MCF 10A (cell line): ENCODE results near the gene EPB41L3. TPM values are rescaled to one million over a fixed set of nuclear protein-coding genes. Genes with fewer than 3 reads are reported as not detected.

Source experiments
- BruUV-seq: library from RNA; stranded (reverse); fragments of 400-500 nt; replicated peaks from 2 replicates; lab custom pipeline; 2021; lab: Mats Ljungman, UMichigan
- CTCF ChIA-PET: fragments of 300-600 bp; sonication (Branson Sonifier 250); formaldehyde crosslinking; extraction: SDS; loops from one replicate; lab custom pipeline; 2021; ENCODE audit warnings: antibody characterized with exemption, inconsistent platforms; lab: Yijun Ruan, JAX
- POLR2A ChIA-PET: fragments of 300-600, 350-650 bp; sonication (Branson Sonifier 250); formaldehyde crosslinking; extraction: SDS; loops from one replicate; lab custom pipeline; 2020; ENCODE audit warnings: antibody characterized with exemption, inconsistent platforms; lab: Yijun Ruan, JAX
- DNase-seq: peaks from one replicate; pipeline ENCODE4 v3.0.0-alpha.2; 2018; ENCODE audit not compliant: unreplicated experiment
- H3K27ac Mint-ChIP-seq: one replicate; pipeline ENCODE4 v1.8.0; 2022; ENCODE audit warnings: mild to moderate bottlenecking, low read depth, mixed read lengths; ENCODE audit not compliant: unreplicated experiment
- H3K27me3 Mint-ChIP-seq: one replicate; pipeline ENCODE4 v1.8.0; 2022; ENCODE audit warnings: mixed read lengths; ENCODE audit not compliant: insufficient read depth, unreplicated experiment
- H3K36me3 Mint-ChIP-seq: one replicate; pipeline ENCODE4 v1.8.0; 2022; ENCODE audit warnings: mild to moderate bottlenecking, moderate library complexity, mixed read lengths; ENCODE audit not compliant: insufficient read depth, unreplicated experiment
- H3K4me1 Mint-ChIP-seq: one replicate; pipeline ENCODE4 v1.8.0; 2022; ENCODE audit warnings: mixed read lengths; ENCODE audit not compliant: insufficient read depth, unreplicated experiment
- H3K4me3 Mint-ChIP-seq: one replicate; pipeline ENCODE4 v1.8.0; 2022; ENCODE audit warnings: mild to moderate bottlenecking, moderate library complexity, mixed read lengths; ENCODE audit not compliant: unreplicated experiment
- H3K9me3 Mint-ChIP-seq: one replicate; pipeline ENCODE4 v1.8.0; 2022; ENCODE audit warnings: mixed read lengths; ENCODE audit not compliant: unreplicated experiment
- CTCF ChIP-seq: fragments of 200-600 bp; IDR thresholded peaks from one replicate; pipeline ENCODE4 v1.8.0; 2022; ENCODE audit warnings: antibody characterized with exemption, mild to moderate bottlenecking; ENCODE audit not compliant: unreplicated experiment
- intact Hi-C: fragments of 100-400 bp; cut with micrococcal nuclease; formaldehyde crosslinking; loops from 2 replicates; pipeline ENCODE4 v1.14.1; 2022
- total RNA-seq: library from RNA; stranded (reverse); gene quantifications from 2 replicates; pipeline ENCODE4 v1.2.3, GENCODE V29; 2022

EPB41L3 gene
- total RNA-seq, 1 experiment from 2014 or later: not detected

GRCh38 chr18:5430131-5430530, 113.7 kb downstream of the EPB41L3 start:
- H3K36me3 Mint-ChIP-seq: no peaks in the 10 kb centered on the region
- TF ChIP-seq CTCF: no peak
- ChIA-PET CTCF (interaction anchor here (0.6 to 1.1 kb wide), 3 partner anchors 9 to 424 kb away, joined by 3 to 5 read pairs (median 3); no protein-coding TSS in a partner anchor), POLR2A (no interaction called here)
- intact Hi-C loops: no loop called here
- no peak for DNase-seq
- H3K4me1 Mint-ChIP-seq: no peaks in the 10 kb centered on the region
- H3K27ac Mint-ChIP-seq: no peak overlapping the region
- peaks cover 18% of the 10 kb centered on the region for H3K27me3 Mint-ChIP-seq
- no peak overlapping the region for H3K4me3 Mint-ChIP-seq
- BruUV-seq: no TSS peak
- H3K9me3 Mint-ChIP-seq: no peaks in the 10 kb centered on the region

GRCh38 chr18:5429681-5430080, 114.1 kb downstream of the EPB41L3 start:
- POLR2A ChIA-PET: no interaction called here
- intact Hi-C loops: loop anchor here (10.0 kb wide), 1 partner anchor 115 kb away; the partner anchor contains the start of gene EPB41L3
- H3K36me3 Mint-ChIP-seq: no peaks in the 10 kb centered on the region
- no peak overlapping the region for H3K27ac Mint-ChIP-seq
- DNase-seq: no peak
- no peaks in the 10 kb centered on the region for H3K4me1 Mint-ChIP-seq
- H3K27me3 Mint-ChIP-seq: peaks cover 23% of the 10 kb centered on the region
- no TSS peak for BruUV-seq
- no peak overlapping the region for H3K4me3 Mint-ChIP-seq
- no peaks in the 10 kb centered on the region for H3K9me3 Mint-ChIP-seq
- TF ChIP-seq CTCF: no peak
- CTCF ChIA-PET: interaction anchor here (1.1 kb wide), 1 partner anchor 8 kb away, joined by 3 read pairs; no protein-coding TSS in a partner anchor

GRCh38 chr18:5425721-5426120, 118.1 kb downstream of the EPB41L3 start:
- no peaks in the 10 kb centered on the region for H3K9me3 Mint-ChIP-seq
- no peak for TF ChIP-seq CTCF
- H3K36me3 Mint-ChIP-seq: no peaks in the 10 kb centered on the region
- no peaks in the 10 kb centered on the region for H3K4me1 Mint-ChIP-seq
- ChIA-PET POLR2A (no interaction called here), CTCF (interaction anchor here (0.5 to 2.6 kb wide), 8 partner anchors 8 to 360 kb away, joined by 3 to 12 read pairs (median 3); no protein-coding TSS in a partner anchor)
- H3K27ac Mint-ChIP-seq: no peak overlapping the region
- intact Hi-C loops: loop anchor here (10.0 kb wide), 1 partner anchor 119 kb away; the partner anchor contains the start of gene EPB41L3
- DNase-seq: no peak
- peaks cover 61% of the 10 kb centered on the region for H3K27me3 Mint-ChIP-seq
- no TSS peak for BruUV-seq
- no peak overlapping the region for H3K4me3 Mint-ChIP-seq

GRCh38 chr18:5424903-5425664, 118.7 kb downstream of the EPB41L3 start:
- peak; percentile 38 for TF ChIP-seq CTCF
- intact Hi-C loops: loop anchor here (10.0 kb wide), 1 partner anchor 120 kb away; the partner anchor contains the start of gene EPB41L3
- CTCF ChIA-PET: interaction anchor here (0.6 to 2.6 kb wide), 7 partner anchors 9 to 361 kb away, joined by 3 to 12 read pairs (median 3); no protein-coding TSS in a partner anchor
- H3K27ac Mint-ChIP-seq: no peak overlapping the region
- peaks cover 66% of the 10 kb centered on the region for H3K27me3 Mint-ChIP-seq
- DNase-seq: peak; percentile 30
- no peaks in the 10 kb centered on the region for H3K4me1 Mint-ChIP-seq
- no peaks in the 10 kb centered on the region for H3K9me3 Mint-ChIP-seq
- no peaks in the 10 kb centered on the region for H3K36me3 Mint-ChIP-seq
- BruUV-seq: no TSS peak
- H3K4me3 Mint-ChIP-seq: no peak overlapping the region
- POLR2A ChIA-PET: no interaction called here
